Measurements from ENCODE around the gene STKLD1.

- TF ChIP-seq CTCF (IDR thresholded peaks at IDR 0.05; ENCODE audit: low read length) = no peak
- no peak for TF ChIP-seq EZH2 (optimal IDR thresholded peaks at IDR 0.05; ENCODE audit: low read depth, low read length)
- no peak for TF ChIP-seq EZH2phosphoT487 (IDR thresholded peaks at IDR 0.05; ENCODE audit: low read length)
Measured at GRCh38 chr9:133353548-133353947, 22.6 kb upstream of the STKLD1 start.

All from MM.1S (cell line).